Medulla oblongata (tissue), 1 donor: ENCODE data around the gene ANKRD33B.
"Not testable (repeated sequence)": the region's sequence is repeated elsewhere in the genome, so short reads cannot be mapped to it uniquely, and the experiment has no call there.

Experiments
- DNase-seq: peaks from one replicate; pipeline ENCODE4 v3.0.0-alpha.2; 2015; ENCODE audit errors: extremely low spot score

ANKRD33B gene

DNA sequence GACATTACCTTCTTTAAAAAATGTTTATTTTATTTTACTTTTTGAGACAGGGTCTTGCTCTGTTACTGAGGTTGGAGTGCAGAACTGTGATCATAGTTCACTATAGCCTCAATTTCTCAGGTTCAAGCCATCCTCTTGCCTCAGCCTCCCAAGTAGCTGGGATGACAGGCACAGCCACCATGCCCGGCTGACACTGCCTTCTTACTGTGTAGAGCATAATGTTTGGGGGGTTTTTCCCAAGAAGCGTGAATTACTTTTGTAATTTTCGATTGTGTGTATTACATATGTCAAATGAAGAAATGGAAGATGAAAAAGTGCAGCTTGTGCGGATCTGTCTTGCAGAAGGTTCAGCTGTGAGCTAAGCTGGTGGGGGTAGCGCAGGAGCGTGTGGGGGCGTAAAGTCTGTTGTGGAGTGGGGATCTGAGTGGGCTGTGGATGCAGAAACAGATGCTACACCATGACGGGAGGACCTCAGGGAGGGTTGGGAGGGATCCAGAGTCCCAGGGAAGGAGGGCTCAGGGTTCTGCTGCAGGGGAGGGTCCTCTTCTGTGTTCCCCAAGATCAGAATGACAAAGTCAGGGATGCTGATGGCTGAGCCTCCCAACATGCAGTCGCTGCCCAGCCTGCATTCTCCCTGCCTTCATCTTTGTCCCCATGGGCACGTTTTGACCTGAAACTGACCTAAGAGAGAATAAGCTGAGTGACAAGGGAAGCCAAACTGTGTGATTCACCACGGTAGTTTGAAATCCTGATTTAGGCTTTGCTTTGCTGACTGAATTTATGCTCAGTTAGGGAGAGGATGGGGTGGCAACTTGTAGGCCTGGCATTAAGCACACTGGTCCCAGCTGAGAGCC, 6.8 kb upstream of the ANKRD33B start:
- DNase-seq: no peak

DNA sequence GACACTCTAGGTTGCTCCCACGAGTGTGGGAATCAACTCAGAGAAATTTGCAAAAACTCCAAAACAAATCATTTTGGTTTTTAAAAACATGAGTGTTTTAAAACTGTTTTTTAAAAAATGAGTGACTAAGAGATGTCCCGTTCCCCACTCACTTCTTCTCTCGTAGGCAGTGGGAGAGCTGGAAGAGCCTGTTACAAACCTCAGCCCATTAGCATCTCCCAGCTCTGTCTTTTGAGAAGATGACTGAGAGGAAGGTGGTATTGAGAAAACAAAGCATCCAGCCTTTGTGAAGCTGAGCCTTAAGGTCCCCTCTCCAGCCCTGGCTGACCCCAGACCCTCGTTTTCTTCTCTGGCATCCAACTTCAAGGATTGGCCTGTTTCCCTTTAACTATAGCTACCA, 4.7 kb upstream of the ANKRD33B start:
- DNase-seq: no peak

DNA sequence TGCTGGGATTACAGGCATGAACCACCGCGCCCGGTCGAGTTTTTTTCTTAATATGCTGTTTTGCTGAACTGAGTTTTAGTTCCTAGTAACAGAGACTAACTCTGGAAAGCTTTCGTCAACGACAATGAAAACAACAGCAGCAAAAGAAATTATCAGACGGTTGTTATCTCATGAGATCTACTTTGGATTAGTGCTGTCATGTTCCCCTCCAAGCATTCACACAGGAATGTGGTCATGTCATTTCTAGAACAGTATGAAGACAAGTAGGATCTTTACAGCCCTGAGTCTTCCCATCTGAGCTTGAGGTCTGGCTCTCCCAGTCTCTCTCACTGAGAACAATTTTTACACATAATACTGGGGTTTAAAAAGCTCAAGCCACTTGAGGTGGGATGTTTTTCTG, 4.0 kb upstream of the ANKRD33B start:
- DNase-seq: no peak

DNA sequence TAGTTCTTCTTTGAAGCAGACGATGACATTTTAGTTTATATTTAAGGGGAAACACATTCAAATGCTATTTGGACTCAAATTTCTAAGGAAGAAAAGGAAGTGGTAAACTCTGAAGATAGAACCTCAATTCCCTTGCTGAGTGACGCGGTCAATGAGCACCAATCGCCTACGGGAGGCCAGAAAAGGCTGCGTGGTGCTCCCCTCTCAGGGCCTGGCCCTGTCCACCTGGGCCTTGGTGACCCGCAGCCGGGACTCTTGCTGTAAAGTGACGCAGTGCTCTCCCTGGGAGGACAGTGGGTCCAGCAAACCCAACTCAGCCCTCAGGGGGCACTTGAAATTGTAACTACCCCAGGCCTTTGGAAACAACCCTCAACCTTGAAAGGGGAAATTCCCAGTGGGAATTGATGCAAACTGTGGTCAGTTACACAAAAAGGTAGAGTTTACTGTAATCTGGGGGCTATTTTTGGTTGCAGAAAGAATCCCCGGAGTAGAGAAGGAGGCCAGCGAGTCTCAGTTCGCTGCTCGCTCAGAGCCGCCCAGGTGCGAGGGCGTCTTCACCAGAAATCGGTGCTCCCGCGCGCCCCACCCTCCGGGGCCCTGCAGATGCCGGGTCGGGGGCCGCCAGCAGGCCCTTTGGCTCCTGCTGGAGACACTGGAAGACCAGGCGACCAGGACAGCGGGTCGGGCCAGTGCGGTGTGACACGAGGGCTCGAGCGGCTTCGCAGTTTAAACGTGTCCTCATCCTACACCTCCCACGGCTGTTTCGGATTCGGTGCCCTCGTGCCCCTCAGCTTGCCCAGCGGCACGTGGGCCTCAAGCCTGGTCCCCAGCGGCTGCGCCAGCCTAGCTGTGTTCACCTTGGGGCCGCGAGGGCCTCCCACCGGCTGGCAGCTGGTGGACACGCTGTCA, 1.4 kb upstream of the ANKRD33B start:
- DNase-seq: no peak

DNA sequence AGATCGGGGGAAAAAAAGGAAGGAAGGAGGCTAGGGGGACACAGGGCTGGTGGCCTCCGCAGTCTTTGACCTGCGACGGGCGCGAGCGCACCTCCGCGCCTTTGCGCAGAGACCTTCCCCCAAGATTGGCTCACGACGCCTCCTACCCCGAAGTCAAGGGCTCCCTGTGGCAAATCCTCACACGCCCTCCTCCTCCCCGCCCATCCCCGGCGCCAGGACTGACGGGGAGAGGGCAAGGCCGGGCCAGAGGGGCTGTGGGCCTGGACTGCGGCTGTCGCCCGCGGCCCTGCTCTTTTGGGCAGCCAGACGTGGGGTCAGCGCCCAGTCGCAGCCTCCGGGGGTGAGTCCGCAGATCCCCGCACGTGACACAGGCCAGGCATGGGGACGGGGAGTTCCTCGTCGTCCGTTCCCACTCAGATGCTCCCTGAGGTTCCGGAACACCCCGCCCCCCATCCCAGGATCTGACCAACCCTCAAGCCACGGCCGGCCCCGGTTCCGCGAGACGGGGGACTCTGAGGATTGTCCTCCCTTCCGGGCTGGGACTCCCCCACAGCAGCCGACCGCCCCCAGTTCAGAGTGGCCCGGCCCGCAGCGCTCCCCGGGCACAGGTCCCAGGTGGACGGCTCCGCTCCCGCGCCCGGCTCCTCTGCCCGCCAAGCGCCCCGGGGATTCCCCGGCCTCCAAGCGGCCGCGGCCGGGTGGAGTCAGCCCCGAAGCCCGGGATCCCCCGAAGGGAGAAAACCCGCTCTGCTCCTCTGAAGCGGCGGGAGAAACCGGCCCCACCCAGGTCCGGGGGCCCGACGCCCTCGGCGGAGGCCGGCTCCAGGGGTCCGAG, 543 bp upstream of the ANKRD33B start:
- DNase-seq: no peak

DNA sequence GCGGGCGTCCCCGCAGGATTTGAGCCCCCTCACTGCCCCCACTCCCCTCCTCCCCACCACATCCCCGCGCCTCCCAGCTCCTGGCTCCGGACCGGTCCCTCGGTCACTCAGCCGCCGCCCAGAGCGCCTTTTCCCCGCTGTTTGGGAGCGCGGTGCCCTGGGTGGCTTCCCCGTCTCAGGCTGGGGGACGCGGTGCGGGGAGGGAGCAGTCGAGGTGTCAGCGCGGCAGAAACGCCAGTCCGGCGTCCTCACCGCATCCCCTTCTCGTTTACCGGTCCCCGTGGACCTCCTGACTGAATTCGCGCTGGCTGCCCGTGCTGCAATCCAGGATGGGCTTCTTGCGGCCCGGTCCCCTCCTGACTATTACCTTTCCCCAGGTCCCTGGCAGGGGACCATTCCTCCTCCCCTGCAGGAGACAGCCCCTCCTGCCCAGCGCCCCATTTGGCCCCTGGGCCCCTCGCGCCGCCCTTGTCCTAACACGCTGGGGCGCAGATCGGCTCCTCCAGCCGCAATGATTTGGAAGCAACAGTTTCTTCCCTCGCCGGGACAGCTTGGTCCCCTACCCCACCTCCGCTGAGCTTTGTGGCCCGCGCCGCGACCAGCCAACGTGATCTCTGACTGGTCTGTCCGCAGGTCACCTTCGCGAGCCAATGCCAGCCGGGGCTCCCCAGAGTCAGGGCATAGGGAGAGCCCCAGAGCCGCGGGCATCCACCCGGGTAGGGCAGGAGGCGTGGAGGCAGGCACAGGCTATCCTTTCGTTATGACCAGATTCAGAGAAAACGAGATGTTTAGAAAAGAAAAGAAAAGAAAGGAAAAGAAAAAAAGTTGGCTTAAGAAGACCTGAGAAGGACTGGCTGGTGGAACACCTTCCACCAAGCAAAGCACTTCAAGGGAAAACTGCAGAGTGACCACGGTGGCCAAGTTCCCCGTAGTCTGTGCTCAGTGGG, 1.2 kb downstream of the ANKRD33B start:
- no peak for DNase-seq

DNA sequence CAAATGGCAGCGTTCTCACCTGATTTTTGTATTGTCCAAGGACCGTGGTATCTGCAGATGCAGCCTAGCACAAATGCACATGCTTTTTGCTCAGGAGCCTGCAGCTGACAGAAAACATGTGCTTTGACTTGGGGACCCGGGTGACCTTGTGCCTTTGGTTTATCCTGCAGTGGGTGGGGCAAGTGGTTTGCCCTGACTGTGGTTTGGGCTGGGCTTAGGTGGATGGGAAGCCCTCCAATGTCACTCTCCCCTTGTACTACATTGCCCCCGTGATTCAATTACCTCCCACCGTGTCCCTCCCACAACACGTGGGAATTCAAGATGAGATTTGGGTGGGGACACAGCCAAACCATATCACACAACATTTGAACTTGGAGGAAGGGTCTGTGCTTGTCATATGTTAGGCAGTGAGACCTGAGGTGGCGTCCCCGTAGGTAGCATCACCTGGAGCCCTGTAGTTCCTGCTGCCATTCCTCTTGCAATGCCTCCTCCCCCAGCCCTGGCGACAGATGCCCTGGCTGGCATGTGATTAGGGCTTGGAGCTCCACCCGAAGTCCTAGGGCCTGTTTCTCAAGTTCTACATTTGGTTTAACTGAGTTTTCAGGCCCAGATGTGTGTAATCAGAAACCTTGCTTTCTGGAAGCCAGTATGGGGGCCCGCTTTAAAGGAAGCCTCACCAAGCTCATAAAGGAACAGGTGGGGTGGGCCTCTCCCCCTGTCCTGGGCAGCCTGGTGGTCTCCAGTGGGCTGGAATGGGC, 2.1 kb downstream of the ANKRD33B start:
- DNase-seq: no peak

DNA sequence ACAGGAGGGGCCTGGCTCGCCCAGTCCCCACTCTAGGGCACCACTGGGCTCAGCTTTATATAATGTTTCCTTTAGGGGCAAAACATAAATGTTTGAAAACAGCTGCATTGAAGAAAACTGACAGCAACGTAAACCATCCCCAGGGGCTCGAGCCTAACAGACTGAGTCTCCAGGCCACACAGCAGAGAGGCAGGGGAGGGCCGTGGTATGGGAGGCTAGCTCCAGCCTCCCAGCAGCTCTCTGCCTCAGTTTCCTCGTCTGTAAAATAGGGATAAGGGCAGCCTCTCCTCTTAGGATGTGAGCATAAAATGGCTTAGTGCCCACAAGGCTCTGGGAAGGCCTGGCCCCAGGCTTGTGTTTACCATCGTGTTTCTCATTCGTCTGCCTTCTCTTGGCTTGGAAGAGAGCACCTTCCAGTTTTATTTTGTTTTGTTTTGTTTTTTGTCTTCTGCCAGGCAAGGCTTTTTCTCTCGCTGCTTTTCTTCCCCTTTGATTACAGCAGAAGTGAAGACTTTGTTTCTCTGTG, 2.7 kb downstream of the ANKRD33B start:
- no peak for DNase-seq

DNA sequence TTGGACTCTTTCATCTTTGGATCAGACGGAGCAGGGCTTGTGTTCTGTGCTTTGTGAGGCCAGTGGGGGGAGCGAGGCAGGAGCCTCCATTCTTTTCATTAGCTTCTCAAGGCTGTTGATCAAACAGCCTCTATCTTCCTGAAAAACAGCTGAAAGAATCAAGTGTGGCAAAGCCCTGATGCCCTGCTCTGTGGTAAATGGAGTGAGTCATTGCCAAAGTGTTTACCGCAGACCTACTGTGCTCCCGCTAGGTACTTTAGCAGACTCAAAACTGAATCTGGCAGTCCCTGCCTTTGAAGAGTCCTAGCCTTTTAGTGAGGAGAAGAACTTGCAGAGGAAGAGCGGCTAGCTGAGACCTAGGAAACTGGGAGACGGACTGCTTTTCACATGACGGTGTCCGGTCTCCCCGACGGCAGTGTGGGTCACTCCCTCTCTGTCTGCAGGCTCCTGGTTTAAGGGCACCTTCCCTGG, 3.3 kb downstream of the ANKRD33B start:
- no peak for DNase-seq

DNA sequence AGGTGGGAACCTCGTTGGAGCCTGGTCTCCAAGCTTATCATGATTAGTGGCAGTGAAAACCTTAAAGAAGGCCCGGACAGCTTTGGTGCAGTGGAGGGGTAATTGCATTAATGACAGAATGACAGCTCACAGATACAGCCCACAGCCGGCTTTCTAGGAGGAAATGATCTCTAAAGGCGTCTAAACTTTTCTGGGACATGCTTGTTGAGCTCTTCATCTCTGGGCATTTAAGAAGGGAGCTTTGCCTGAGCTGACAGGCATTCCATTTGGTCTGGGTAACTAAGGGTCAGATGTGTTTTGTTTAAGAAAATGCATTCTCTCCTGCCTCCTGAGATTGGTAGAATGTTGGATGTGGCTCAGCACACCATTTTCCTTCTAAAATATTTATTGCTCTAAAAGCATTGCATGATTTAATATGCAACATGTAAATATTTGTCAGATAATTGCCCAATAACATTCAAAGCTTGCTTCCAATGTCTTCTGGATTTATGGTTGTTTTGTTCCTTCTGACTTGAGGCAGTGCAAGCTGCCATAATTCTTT, 4.0 kb downstream of the ANKRD33B start:
- no peak for DNase-seq

DNA sequence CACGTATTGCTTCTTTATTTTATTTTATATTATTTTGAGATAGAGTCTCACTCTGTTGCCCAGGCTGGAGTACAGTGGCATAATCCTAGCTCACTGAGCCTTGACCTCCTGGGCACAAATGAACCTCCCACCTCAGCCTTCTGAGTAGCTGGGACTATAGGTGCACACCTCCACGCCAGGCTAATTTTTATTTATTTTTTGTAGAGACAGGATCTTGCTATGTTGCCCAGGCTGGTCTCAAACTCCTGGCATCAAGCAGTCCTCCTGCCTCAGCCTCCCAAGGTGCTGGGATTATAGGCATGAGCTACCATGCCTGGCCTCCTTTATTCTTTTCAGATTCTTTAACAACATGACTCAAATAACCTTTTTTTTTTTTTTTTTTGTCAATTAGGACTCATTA, 6.7 kb downstream of the ANKRD33B start:
- DNase-seq: not testable (repeated sequence)

DNA sequence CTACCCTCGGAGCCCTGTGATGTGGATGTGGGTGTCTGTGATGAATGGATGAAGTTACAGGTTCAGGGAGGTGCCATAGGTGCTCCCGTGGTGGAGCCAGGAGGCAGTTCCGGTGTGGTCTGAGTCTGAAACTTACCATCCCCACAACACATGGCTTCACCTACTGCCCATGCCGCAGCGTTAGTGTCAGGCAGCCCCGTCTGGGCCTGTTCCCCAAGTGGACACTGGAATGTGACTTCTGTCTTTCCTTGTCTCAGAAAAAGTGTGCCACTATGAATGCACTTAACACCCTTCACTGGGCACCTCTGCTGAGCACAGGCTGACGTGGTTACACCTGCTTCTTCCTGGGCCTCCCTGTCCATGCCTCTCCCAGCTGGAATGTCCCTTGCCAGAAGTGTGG, 8.6 kb downstream of the ANKRD33B start:
- DNase-seq: no peak

DNA sequence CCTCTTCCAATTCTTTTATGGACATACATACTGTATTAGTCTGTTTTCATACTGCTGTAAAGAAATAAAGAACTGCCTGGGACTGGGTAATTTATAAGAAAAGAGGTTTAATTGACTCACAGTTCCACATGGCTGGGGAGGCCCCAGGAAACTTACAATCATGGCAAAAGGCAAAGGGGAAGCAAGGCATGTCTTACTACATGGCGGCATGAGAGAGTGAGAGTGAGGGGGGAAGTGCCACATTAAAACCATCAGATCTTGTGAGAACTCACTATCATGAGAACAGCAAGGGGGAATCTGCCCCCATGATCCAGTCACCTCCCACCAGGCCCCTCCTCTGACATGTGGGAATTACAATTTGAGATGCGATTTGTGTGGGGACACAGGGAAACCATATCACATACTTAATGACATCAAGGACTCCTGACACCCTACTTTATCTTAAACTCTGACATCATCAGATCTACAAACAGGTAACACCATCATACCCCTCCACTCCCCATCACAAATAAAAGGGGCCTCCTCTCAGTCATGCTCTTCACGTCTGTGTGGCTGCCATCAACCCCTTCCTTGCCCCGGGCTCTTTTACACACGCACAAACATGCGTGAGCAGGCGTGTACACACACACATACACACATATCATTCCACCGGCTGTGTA, 9.7 kb downstream of the ANKRD33B start:
- DNase-seq: no peak

DNA sequence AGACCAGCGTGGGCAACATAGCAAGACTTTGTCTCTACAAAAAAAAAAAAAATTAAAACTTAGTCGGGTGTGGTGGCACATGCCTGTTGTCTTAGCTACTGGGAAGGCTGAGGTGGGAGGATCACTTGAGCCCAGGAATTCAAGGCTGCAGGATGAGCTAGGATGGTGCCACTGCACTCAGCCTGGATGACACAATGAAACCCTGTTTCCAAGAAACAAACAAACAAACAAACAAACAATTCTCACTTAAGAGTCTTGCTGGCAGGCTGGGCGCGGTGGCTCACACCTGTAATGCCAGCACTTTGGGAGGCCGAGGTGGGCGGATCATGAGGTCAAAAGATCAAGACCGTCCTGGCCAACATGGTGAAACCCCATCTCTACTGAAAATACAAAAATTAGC, 11.0 kb downstream of the ANKRD33B start:
- DNase-seq: not testable (repeated sequence)

DNA sequence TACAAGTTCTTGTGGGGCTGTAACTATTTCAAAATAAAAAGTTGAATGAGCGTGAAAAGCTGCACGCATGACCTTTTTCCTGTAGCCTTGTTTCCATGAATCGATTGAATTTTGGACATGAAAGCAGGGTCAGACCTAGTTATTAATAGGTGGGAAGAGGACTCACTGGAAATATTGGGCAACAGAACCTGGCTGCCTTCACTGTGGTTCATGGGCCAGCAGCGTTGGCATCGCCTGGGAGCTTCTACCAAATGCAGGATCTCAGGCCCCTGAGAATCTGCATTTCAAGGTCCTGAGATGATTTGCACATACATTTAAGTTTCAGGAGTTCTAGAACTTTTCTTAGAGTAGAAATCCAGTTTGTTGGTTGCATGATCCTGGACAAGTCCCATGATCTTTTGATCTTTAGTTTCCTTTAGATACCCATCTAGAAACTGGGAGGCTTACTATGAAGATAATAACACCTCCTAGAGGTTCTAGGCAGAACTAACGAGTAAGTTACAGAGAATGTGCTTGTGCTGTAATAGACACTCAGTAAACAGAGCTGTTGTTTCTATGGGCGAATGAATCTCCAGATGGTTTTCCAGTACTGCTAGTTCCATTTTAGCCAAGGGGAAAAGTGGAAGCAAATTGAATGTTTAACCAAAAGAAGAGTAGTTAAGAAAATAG, 12.4 kb downstream of the ANKRD33B start:
- DNase-seq: no peak

DNA sequence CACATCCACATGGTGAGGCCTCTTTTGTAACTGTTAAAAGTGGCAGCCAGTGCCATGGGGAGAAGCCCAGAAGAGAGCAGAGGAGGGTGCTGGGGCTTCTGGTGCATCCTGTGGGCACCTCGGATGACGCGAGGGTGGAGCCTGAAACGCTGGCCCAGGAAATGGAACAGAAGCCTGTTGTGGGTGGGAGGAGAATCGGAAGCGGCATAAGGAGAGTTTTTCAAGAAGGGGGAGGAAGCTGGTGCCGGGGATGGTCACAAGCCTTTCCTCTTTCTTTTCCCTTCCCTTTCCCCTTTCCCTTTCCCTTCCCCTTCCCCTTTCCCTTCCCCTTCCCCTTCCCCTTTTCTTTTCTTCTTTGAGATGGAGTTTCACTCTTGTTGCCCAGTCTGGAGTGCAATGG, 12.9 kb downstream of the ANKRD33B start:
- DNase-seq: no peak

DNA sequence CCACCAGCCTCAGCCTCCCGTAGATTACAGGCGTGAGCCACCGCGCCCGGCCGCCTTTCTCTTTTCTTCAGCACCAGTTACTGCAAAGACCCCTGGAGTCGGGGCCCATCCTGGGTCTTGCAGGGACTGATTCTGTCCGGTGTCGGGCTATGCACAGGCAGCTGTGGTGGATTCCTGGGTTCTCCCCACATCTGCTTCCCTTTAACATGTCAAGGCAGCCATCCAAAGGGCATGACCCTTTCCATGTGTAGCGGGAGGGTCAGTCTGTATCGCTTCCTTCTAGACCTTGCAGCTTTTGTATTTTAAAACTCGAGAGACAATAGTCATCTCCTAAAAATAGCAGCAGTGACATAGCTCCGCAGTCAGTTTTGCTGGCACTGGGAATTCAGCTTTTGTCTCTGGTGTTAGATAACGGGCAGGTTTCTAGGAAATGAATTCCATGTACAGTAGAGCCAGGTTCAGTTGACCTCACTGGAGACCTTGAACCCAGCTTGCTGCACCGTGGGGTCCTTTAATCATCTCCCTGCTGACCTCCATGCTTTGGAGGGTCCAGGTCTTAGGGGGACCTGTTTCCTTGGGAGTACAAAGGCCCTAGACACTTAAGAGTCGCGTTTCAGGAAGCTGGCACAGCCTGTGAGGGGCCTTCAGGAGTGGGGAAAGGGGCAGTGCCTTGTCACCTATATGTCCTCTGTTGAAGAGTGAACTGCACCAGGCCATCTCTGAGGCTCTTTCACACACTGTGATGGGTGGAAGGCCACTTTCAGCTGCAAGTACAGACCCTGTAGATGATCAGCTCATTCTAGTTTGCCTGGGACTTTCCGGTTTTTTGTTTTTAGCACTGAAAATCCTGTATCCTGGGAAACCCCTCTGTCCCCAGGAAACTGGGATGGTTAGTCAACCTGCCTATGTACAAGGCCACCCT, 13.8 kb downstream of the ANKRD33B start:
- no peak for DNase-seq
